Measurements from ENCODE around the gene POR.

DNA sequence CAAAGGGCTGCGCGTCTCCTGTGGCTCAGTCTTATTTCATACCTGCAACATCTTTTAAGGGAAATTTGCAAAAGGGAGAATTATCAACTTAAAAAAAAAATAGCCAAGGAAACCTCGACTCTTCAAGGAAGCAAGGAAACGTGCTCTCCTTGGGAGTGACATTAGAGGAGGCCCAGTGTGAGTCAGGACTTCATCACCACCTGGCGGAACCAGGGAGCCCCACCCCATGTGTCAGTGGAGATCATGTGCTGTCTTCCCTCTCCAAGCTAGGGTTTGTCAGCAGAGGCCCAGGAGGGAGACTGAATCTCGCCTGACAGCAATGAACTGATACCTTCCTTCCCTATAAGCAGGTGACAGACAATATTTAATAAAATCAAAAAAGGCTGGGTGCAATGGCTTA is 28.9 kb downstream of the POR start:
- TF ChIP-seq GATA2 (CRISPR knock-in tag; IDR thresholded peaks at IDR 0.05) (no peak), EZH2phosphoT487 (IDR thresholded peaks at IDR 0.05; ENCODE audit: borderline replicate concordance, low read depth) (no peak), RAD21 (IDR thresholded peaks at IDR 0.05; ENCODE audit: low read length) (no peak), YY1 (IDR thresholded peaks at IDR 0.05; ENCODE audit: low read depth) (no peak), SIN3A (IDR thresholded peaks at IDR 0.05; ENCODE audit: borderline replicate concordance, low read depth, low read length) (no peak), EP300 (IDR thresholded peaks at IDR 0.05; ENCODE audit: borderline replicate concordance in 1 of 2, low read depth in 1 of 2, low read length in 1 of 2) (no peak), SMC3 (IDR thresholded peaks at IDR 0.05; ENCODE audit: low read depth, low read length) (no peak), TCF12 (IDR thresholded peaks at IDR 0.05) (no peak), GABPA (IDR thresholded peaks at IDR 0.05; ENCODE audit: low read depth) (no peak), TAF1 (IDR thresholded peaks at IDR 0.05; ENCODE audit: borderline replicate concordance, low read depth, low read length) (no peak), MXI1 (IDR thresholded peaks at IDR 0.05; ENCODE audit: low read depth, low read length) (no peak), POLR2AphosphoS5 (IDR thresholded peaks at IDR 0.05; ENCODE audit: low read depth, low read length) (no peak)
- TF ChIP-seq, protein P1, sequence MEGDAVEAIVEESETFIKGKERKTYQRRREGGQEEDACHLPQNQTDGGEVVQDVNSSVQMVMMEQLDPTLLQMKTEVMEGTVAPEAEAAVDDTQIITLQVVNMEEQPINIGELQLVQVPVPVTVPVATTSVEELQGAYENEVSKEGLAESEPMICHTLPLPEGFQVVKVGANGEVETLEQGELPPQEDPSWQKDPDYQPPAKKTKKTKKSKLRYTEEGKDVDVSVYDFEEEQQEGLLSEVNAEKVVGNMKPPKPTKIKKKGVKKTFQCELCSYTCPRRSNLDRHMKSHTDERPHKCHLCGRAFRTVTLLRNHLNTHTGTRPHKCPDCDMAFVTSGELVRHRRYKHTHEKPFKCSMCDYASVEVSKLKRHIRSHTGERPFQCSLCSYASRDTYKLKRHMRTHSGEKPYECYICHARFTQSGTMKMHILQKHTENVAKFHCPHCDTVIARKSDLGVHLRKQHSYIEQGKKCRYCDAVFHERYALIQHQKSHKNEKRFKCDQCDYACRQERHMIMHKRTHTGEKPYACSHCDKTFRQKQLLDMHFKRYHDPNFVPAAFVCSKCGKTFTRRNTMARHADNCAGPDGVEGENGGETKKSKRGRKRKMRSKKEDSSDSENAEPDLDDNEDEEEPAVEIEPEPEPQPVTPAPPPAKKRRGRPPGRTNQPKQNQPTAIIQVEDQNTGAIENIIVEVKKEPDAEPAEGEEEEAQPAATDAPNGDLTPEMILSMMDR (IDR thresholded peaks at IDR 0.05): no peak
- TF ChIP-seq, protein P2, sequence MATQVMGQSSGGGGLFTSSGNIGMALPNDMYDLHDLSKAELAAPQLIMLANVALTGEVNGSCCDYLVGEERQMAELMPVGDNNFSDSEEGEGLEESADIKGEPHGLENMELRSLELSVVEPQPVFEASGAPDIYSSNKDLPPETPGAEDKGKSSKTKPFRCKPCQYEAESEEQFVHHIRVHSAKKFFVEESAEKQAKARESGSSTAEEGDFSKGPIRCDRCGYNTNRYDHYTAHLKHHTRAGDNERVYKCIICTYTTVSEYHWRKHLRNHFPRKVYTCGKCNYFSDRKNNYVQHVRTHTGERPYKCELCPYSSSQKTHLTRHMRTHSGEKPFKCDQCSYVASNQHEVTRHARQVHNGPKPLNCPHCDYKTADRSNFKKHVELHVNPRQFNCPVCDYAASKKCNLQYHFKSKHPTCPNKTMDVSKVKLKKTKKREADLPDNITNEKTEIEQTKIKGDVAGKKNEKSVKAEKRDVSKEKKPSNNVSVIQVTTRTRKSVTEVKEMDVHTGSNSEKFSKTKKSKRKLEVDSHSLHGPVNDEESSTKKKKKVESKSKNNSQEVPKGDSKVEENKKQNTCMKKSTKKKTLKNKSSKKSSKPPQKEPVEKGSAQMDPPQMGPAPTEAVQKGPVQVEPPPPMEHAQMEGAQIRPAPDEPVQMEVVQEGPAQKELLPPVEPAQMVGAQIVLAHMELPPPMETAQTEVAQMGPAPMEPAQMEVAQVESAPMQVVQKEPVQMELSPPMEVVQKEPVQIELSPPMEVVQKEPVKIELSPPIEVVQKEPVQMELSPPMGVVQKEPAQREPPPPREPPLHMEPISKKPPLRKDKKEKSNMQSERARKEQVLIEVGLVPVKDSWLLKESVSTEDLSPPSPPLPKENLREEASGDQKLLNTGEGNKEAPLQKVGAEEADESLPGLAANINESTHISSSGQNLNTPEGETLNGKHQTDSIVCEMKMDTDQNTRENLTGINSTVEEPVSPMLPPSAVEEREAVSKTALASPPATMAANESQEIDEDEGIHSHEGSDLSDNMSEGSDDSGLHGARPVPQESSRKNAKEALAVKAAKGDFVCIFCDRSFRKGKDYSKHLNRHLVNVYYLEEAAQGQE (IDR thresholded peaks at IDR 0.05; ENCODE audit: low read depth, low read length): no peak
